GM19328 (cell line): ENCODE data around the gene MMP23B.
A peak's percentile ranks its signal among the peaks of the same experiment; 100 is the strongest.

Experiments
- ATAC-seq: cut with Tn5 transposase; IDR thresholded peaks from one replicate; pipeline ENCODE4 v1.9.1; 2021; ENCODE audit warnings: mild to moderate bottlenecking, moderate library complexity; ENCODE audit not compliant: unreplicated experiment

The MMP23B gene

DNA sequence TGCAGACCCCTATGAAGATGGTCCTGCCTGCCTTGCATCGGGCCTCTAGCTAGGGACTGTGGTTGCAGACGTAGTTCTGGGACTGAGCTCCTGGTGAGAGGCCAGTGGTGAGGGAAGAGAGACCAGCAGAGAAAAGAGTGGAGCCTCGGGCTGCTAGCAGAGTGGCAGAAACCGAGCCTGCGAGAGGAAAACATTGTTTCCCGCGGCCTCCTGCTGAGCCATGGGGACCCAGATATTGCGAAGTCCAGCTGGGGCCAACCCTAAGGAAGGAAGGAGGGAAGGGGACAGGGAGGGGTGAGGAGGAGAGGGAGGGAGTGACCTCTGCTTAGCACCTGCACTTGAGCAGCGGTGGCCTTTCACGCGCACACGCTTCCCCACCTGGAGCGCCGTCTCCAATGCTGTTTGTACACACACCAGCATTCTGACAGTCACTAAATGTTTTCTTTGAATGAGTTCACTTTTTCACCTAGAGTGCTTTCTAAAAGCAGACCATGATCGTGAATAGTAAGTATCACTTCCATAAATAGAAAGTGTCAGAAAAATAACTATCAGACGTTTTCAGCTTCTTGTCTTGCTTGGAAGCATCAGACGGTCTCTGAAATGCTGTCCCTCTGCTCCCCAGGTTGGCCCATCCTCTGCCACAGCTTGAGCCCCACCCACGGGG is 29.5 kb upstream of the MMP23B start:
- ATAC-seq: no peak

DNA sequence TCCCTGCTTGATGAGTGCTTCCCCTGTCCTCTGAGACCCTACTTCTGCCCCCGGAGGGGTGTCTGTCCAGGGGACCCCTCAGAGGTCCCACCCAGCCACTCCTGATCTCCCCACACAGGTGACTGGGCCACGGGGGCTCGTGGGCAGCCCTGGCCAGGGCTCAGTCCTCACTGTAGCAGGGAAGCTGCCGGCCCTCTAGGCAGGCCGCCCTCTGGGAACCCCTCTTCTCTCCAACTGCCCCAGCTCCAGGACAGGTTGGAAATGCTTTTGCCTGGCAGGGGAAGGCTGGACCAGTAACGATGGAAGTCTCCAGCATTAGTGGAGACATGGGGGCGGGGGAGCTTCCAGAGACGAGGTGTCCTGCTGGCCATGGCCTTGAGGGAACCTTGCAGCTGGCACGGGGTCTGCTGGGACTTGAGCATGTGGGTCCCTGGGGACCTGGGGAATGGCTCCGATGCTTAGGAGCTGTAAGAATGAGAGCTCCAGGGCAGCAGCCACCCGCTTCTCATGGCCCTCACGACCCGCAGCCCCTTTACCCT is 28.9 kb upstream of the MMP23B start:
- ATAC-seq: no peak

DNA sequence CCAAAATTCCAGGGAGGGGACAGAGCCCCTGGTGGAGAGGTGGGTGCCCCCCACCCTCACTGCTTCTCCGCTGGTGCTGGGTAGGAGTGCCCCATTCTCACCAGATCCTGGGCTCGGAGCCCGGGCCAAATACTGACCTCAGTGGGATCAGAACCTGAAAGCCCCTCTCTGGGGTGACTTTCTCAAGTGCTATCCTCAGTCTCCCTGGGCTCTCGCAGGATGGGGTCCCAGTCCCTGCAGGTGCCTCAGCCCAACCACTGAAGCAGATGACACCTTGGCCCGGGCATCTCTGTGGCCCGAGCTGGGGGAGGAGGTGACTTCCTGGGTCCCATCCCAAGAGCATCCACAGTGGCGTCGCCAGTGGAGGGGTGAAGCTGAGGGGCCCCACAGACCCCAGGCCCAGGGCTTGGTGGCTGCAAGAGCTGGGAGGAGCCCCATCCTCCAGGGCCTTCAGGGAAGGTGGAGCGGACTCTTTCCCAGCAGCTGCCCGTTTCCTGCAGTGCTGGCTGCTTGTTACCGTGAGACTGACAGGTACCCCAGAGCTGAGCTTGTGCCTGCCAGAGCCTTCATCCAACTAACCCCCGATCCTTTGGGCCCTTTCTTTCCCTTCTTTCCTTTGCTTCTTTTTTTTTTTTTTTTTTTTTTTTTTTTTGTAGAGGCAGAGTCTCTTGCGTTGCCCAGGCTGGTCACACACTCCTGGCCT is 28.2 kb upstream of the MMP23B start:
- ATAC-seq: no peak

DNA sequence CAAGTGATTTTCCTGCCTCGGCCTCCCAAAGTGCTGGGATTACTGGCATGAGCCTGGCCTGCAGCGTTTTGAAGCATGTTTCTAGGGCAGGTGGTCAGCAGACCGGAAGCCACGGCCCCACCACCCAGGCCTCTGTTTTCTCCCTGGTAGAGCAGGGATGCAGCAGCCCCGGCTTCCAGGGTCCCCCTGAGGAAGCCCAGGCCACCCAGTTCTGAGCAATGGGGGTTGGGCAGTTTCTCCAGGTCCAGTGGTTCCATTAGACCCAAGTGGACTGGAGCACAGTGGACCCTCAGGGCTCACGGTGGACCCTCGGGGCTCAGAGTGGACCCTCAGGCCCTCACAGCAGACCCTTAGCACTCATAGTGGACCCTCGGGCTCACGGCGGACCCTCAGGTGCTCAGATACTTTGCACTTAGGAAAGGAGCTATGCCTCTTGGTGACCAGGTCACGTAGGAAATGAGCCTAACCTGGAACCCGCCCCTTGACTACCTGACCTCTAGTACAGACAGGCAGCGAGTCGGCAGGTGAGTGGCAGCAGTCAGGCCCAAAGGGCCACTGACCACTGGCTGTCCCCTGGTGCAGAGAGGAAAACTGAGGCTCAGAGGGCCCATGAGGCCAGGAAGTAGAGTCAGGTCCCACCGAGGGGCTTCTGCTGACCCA is 27.5 kb upstream of the MMP23B start:
- no peak for ATAC-seq

DNA sequence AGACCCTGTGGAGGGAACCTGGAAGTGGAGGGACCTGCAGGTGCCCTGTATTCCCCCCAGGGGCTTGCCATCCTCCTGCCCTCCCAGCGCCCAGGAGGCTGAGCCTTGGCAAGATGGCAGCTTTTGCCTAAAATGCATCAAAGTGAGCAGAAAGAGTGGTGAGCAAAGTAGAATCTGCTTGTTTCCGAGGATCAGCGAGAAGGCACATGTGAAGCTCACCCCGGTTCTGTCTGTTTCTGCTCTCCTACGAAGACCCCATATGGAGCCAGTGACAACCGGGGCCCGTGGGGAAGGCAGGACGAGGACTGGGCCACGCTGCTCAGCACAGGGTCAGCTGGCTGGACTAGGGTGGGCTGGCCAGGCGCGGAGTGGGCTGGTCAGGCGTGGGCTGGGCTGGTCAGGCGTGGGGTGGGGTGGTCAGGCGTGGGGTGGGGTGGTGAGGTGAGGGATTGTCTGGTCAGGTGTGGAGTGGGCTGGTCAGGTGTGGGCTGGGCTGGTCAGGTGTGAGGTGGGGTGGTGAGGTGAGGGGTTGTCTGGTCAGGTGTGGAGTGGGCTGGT is 26.9 kb upstream of the MMP23B start:
- no peak for ATAC-seq

DNA sequence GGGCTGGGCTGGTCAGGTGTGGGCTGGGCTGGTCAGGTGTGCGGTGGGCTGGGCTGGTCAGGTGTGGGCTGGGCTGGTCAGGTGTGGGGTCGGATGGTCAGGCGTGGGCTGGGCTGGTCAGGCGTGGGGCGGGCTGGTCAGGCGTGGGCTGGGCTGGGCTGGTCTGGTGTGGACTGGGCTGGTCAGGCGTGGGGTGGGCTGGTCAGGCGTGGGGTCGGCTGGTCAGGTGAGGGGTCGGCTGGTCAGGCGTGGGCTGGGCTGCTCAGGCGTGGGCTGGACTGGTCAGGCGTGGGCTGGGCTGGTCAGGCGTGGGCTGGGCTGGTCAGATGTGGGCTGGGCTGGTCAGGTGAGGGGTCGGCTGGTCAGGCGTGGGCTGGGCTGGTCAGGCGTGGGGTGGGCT is 26.2 kb upstream of the MMP23B start:
- no peak for ATAC-seq

DNA sequence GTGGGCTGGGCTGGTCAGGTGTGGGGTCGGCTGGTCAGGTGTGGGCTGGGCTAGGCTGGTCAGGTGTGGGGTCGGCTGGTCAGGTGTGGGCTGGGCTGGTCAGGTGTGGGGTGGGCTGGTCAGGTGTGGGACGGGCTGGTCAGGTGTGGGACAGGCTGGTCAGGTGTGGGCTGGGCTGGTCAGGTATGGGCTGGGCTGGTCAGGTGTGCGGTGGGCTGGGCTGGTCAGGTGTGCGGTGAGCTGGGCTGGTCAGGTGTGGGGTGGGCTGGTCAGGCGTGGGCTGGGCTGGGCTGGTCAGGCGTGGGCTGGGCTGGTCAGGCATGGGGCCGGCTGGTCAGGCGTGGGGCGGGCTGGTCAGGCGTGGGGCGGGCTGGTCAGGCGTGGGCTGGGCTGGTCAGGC is 25.7 kb upstream of the MMP23B start:
- no peak for ATAC-seq

DNA sequence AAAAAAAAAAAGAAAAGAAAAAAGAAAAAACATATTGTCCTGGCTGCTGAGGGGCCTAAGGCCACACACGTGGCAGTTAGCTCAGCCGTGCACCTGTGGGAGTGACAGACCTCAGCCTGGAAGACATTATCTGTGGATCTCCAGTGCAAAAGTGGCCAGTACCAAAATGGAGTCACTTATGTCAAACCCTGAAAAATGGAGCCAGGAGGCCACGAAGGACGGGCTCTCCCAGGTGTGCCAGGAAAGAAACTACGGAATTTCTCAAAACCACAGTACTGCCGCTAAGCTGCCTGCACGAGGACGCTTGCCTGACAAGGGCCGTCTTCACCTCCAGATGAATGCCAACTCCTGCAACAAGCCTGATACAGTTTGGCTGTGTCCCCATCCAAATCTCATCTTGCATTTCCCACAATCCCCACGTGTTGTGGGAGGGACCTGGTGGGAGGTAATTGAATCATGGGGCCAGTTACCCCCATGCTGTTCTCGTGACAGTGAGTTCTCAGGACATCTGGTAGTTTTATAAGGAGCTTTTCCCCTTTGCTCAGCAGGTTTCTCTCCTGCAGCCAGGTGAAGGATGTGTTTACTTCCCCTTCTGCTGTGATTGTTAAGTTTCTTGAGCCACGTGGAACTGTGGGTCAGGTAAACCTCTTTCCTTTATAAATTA is 22.0 kb upstream of the MMP23B start:
- ATAC-seq: no peak

DNA sequence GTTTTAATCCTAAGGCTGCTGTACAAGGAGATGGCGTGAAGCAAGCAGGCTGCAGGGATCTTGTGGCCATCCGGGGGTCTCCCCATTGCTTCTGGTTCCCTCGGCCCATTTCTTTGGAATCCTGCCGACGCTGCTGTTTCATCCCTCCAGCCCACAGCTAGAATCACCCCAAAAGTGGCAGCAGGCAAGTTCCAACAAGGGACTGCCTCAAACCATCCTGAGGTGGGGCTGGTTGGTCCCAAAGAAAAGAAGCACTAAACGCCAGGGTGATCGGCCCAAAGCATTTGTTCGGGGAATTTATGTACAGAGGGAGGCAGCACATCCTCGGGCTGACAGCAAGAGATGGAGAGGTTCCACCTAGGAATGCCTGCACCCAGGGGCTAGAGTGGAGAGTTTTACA is 21.2 kb upstream of the MMP23B start:
- ATAC-seq: no peak

DNA sequence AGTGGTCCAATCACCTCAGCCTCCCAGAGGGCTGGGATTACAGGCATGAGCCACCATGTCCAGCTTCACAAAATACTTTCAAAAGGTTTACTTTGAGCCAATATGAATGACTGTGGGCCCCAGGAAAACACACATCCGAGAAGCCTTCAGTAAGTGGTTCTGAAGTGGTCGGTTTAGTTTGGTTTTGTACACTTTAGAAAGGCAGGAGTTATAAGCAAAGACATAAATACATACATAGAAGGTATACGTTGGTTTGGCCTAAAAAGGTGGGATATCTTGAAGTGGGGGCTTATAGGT is 19.9 kb upstream of the MMP23B start:
- ATAC-seq: no peak

DNA sequence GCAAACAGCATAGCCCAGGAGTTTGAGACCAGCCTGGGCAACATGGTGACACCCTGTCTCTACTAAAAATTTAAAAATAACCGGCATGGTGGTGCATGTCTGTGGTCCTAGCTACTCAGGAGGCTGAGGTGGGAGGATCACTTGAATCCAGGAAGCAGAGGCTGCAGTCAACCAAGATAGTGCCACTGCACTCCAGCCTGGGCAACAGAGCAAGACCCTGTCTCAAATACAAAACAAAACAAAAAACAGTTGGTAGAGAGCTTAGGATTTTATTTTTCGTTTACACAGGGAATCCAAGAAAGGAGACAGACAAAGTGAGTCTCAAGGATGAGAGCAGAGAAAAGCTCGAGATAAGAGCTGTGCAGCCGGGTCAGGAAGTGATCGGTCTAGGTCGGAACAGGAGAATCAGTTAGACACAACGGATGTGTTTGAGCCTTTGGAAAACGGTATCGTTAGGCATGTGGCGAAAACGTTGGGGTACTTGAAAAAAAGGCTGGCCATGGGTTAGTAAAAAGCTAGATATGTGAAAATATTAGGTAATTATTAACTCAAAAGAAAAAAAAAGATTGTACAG is 18.4 kb upstream of the MMP23B start:
- ATAC-seq: no peak

DNA sequence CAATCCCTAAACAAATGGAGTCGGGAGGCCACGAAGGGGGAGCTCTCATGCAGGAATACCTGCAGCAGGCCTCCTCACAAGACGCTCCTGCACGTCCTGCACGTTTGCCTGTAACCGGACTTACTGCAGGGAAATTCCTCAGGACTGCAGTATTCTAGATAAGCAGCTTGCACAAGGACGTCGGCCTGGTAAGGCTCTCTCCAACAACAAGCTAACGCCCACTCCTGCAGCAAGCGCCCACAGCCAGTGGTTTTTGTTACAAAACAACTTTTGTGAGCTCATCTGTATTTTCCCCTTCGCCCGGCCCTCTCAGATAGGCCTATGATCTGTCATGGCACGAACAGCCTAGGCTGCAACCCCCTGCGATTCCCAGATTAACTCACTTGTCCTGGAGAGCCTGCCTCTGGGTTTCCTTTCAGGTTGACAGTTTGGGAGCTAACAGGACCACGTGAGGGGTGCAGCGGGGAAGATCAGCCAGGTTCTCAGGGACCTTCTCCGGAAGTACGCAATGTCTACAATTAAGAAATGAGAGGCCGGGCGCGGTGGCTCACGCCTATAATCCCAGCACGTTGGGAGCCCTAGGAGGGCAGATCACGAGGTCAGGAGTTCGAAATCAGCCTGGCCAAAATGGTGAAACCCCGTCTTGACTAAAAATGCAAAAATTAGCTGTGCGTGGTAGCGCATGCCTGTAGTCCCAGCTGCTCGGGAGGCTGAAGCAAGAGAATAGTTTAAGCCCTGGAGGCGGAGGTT is 17.6 kb upstream of the MMP23B start:
- ATAC-seq: no peak

DNA sequence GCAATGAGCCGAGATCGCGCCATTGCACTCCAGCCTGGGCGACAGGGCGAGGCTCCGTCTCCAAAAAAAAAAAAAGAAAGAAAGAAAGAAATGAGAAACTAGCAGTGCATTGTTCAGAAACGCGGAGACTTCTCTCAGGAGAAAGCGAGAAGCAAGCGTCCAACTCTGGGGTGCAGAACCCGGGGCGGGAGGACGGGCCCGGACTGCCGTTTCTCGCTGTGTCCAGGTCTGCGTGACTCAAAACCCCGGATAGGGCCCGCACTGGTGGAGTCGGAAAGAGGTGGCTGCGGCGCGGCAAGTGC is 17.1 kb upstream of the MMP23B start:
- no peak for ATAC-seq

DNA sequence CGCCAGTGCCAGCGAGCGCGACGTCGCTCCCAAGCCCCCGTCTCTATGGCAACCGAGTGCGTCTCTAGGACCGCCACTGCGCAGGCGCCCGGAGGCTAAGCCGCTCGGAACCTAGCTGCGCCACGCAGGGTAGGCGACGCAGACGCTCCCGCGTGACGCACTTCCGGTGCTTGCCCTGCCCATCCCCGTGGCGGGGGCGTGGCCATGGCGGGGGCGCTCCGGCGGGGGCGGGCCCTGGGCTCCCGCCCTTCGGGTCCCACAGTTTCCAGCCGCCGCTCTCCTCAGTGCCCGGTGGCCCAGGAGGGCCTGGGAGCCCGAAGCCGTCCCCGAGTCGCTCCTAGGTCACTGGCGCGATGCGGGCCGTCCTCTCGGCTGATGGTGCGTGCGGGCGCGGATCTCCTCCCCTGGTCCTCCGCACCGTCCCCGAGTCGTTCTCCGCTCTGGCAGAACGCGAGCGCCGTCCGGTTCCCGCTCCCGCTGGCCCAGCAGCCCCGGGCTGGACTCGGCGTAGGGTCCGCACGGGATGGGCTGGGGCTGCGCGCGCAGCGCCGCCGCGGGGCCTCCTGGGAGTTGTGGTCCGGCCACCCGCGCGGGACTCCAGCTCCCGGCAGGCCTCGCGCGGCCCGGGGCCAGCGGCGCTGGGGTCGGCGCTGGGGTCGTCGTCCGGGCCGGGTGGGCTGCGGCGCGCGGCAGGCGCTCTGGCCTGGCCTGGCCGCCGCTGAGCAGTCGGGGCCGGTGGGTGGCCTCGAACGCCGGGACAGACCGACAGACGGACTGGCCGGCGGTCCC is 16.5 kb upstream of the MMP23B start, which contains the start of gene MIB2:
Gene MIB2, plus strand, starts transcription at position 245 of the 789 bp plus-strand sequence. CDS start 7,953 bp downstream, outside the sequence.
- peak; percentile 74 for ATAC-seq

DNA sequence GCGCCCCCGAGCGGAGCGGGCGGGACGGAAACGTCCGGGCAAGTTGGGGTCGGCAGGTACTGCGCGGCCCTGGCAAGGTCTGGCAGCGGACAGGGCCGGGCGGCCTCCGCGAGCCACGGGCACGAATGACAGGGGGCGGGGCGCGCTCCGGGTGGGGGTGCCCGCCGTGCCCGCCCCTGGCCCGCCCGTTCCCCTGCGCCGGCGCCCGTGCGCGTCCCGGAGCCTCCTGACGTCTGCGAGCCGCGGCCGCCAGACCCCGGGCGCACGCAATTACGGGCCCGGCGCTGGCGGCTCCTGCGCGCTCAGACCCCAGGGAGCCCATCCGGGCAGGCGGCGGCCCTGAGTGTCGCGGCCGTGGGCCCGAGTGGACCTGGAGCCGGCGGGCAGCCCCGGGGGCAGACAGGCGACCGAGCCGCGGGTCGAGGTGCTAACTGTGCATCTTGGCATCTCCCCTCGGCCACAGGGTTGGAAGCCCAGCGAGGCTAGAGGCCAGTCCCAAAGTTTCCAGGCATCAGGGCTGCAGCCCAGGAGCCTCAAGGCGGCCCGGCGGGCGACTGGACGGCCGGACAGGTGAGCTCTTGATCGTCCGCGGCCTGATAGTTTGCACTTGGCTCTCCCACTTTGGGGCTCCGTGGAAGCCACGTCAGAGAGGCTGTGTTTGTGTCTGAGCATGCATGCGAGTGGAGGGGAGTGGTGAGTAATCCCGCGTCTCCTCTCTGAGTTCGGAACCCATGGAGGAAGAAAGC is 15.8 kb upstream of the MMP23B start:
- peak; percentile 15 for ATAC-seq

DNA sequence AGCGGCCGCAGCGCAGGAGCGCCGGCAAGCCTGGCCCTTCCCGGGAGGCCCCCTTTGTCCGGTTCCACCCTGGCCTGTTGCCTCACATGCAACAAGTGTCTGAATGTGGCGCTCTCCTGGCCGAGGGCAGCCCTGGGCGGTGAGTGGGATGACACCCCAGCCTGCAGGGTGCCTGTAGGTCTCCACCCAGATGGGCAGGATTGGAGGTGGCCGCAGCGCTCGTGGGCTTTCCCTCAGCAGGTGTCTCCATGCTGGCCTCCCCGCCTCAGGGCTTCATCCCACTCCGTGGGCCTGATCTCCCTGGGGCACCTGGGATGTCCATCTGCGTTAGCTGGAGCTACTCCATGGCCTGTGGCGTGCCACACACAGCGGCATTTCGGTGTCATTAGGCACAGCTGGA is 15.1 kb upstream of the MMP23B start:
- no peak for ATAC-seq

DNA sequence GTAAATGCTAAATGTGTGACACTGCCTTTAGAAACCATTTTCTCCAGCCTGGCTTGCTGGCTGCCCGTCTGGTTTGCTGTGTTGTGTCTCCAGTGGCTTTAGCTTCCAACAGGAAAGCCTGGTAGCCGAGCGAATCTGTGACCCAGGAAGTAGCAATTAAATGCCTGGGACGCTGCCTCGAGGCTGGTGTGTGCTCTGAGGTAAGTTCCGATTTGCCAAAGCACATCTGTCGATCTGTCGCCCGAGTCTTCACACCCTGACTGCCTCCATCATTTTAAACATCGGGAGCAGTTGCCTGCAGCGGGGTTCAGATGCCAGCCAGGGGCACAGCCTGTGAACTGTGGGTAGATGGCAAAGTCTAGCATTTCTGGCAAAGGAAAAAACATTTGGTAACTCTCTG is 14.5 kb upstream of the MMP23B start:
- no peak for ATAC-seq

DNA sequence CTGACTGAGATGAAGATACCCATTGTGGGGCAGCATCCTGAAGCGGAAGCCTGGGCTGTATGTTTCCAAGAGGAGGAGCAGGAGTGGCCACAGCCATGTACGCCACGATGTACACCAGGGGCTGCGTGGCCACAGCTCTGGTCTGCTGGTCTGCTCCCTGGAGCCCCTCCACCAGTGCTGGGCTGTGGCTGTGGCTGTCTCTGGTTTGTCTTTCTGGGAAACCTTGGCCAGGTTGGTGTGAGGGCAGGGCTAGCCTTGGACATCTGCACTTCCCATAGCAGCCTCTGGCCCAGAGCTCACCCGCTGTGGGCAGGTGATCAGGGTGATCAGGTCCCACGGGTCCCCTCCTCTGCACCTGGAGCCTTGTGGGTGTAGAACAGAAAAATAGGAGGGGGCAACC is 14.0 kb upstream of the MMP23B start:
- no peak for ATAC-seq
